ENCODE data around the gene GRIA3. TPM values are rescaled to one million over a fixed set of nuclear protein-coding genes. Genes with fewer than 3 reads are reported as not detected.

GRIA3 gene
- total RNA-seq, 1 experiment from 2014 or later, result 1.4 TPM

- Mint-ChIP-seq H3K27me3 (ENCODE audit: low read depth) (peaks cover 70% of the 10 kb centered on the region), H3K4me1 (peaks cover 19 to 22% of the 10 kb centered on the region in 2 experiments), H3K9me3 (peaks cover 4 to 65% of the 10 kb centered on the region in 2 experiments; a peak in 4 of 5 replicates), H3K4me3 (no peak overlapping the region), H3K27ac (no peak overlapping the region), H3K36me3 (ENCODE audit: insufficient read depth in 1 of 3, low read depth in 3 of 3) (no peaks in the 10 kb centered on the region; a peak in 3 of 7 replicates)
- no peak overlapping the region for H3K23ac ChIP-seq (ENCODE audit: insufficient read length, low read depth, low read length)
- no peak overlapping the region for H2BK12ac ChIP-seq (ENCODE audit: insufficient read length, low read depth, low read length)
- no peak overlapping the region for H3T11ph ChIP-seq (ENCODE audit: low read length)
- no peak overlapping the region for H3K56ac ChIP-seq (ENCODE audit: insufficient read length, low read depth, low read length)
- H3K4me1 ChIP-seq (ENCODE audit: insufficient read depth, low read length), result no peaks in the 10 kb centered on the region
- H2AFZ ChIP-seq (ENCODE audit: low read length), result no peak overlapping the region
- WGBS (ENCODE audit: extremely low coverage, insufficient read length, low lambda C conversion rate), result no CpG with 5 or more reads among the region's 2 CpGs
- no peak overlapping the region for H3K4ac ChIP-seq (ENCODE audit: low read depth, low read length)
- H3K27me3 ChIP-seq (ENCODE audit: insufficient read depth, low read length), result peaks cover 6% of the 10 kb centered on the region; the same call in 1 of the 2 replicates
- H3K79me2 ChIP-seq (ENCODE audit: insufficient read depth, low read length), result no peaks in the 10 kb centered on the region
- H4K20me1 ChIP-seq (ENCODE audit: control insufficient read depth, insufficient read depth, insufficient read length), result no peaks in the 10 kb centered on the region
- H3K14ac ChIP-seq (ENCODE audit: insufficient read depth, low read length), result no peak overlapping the region
- no peak overlapping the region for H2BK120ac ChIP-seq (ENCODE audit: low read depth, low read length, poor library complexity, severe bottlenecking)
- H2BK5ac ChIP-seq (ENCODE audit: insufficient read length, low read length), result no peak overlapping the region
- H4K5ac ChIP-seq (ENCODE audit: insufficient read length, low read depth, low read length), result no peak overlapping the region
- no peaks in the 10 kb centered on the region for H3K79me1 ChIP-seq (ENCODE audit: insufficient read depth, low read depth, low read length, poor library complexity, severe bottlenecking)
- no peak overlapping the region for H2BK15ac ChIP-seq (ENCODE audit: low read depth, low read length)
- no peak overlapping the region for H3K4me2 ChIP-seq (ENCODE audit: insufficient read depth, insufficient read length, low read length)
- peaks cover 29% of the 10 kb centered on the region for H3K9me3 ChIP-seq (ENCODE audit: control insufficient read depth, low read depth, low read length)
- no peak overlapping the region for H3K9ac ChIP-seq (ENCODE audit: extremely low read depth, insufficient read length, low read length)
- no peak overlapping the region for H3K18ac ChIP-seq (ENCODE audit: insufficient read length, low read depth, low read length)
- H2BK20ac ChIP-seq (ENCODE audit: low read depth, low read length, poor library complexity, severe bottlenecking), result no peak overlapping the region
- DNase-seq, result no peak
- H3K27ac ChIP-seq (ENCODE audit: insufficient read length, low read depth, low read length), result no peak overlapping the region
- H4K8ac ChIP-seq (replicated peaks; ENCODE audit: insufficient read length, low read depth, low read length), result no peak overlapping the region
- no peak for TF ChIP-seq CTCF (conservative IDR thresholded peaks at IDR 0.05)
- H3K23me2 ChIP-seq (ENCODE audit: insufficient read length, low read depth, low read length, poor library complexity, severe bottlenecking), result no peaks in the 10 kb centered on the region
- no peak overlapping the region for H2AK5ac ChIP-seq (ENCODE audit: insufficient read length, low read length)
- H4K91ac ChIP-seq (ENCODE audit: insufficient read length, low read depth, low read length), result no peak overlapping the region
Observed at GRCh38 chrX:123230798-123231197, 46.7 kb downstream of the GRIA3 start.

Data from H9 (cell line).